GM12872 (cell line): ENCODE measurements around the gene NES.

Source experiments
- TF ChIP-seq, protein P1 (sequence below): IDR thresholded peaks from 3 replicates; pipeline ENCODE4 v1.5.1; 2011; ENCODE audit warnings: low read depth, mild to moderate bottlenecking, low read length, moderate library complexity; ENCODE audit not compliant: insufficient read depth

The NES gene

DNA sequence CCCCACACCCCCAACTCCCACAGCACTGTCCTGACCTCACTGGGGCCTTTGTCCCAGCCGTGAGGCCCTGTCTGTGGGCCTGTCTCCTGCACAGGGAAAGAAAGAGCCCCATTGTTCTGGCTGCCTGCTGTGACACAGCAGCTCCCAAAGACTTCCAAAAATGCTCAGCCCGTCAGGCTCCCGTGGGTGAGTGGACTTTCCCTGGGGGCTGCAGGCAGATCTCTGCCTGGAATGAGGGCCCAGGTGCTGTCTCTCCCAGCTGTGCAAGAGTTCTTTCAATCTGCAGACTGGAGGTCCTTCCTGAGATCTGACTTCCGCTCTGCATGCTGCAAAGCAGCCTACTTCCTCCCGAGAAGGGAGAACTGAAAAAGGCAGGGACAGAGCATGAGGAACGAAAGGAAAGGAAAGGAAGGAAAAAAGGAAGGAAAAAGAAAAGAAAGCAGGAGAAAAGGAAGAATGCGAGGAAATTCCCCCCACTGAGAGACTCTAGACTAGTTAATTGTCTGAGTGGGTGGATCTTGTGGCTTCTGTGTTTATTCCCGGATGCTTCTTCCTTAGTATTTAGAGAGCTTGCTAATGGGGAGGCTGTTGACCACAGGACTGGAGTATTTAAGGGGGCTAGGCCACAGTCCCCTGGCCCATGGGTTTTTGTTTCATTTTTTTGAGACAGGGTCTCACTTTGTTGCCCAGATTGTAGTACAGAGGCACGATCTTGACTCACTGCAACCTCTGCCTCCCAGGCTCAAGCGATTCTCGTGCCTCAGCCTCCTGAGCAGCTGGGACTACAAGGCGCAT lies 15.0 kb downstream of the NES start:
- TF ChIP-seq, protein P1, sequence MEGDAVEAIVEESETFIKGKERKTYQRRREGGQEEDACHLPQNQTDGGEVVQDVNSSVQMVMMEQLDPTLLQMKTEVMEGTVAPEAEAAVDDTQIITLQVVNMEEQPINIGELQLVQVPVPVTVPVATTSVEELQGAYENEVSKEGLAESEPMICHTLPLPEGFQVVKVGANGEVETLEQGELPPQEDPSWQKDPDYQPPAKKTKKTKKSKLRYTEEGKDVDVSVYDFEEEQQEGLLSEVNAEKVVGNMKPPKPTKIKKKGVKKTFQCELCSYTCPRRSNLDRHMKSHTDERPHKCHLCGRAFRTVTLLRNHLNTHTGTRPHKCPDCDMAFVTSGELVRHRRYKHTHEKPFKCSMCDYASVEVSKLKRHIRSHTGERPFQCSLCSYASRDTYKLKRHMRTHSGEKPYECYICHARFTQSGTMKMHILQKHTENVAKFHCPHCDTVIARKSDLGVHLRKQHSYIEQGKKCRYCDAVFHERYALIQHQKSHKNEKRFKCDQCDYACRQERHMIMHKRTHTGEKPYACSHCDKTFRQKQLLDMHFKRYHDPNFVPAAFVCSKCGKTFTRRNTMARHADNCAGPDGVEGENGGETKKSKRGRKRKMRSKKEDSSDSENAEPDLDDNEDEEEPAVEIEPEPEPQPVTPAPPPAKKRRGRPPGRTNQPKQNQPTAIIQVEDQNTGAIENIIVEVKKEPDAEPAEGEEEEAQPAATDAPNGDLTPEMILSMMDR = no peak

DNA sequence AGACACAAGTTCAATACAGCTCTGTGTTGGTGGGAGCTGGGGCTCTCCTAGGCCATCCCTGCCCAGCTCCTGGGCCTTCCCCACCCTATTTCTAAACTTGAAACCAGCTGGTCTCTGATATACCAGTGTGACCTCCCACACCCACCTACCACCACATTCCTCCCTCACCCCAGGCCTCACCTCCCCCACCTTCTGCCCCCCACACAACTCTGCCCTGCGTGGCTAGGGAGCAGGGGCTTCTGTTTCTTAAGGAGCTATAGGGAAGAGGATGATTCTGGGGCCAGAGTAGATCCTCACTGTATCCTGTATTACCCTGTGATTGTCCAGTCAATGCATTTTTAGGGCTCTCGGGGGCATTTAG lies 16.5 kb downstream of the NES start:
- TF ChIP-seq, protein P1 = no peak

DNA sequence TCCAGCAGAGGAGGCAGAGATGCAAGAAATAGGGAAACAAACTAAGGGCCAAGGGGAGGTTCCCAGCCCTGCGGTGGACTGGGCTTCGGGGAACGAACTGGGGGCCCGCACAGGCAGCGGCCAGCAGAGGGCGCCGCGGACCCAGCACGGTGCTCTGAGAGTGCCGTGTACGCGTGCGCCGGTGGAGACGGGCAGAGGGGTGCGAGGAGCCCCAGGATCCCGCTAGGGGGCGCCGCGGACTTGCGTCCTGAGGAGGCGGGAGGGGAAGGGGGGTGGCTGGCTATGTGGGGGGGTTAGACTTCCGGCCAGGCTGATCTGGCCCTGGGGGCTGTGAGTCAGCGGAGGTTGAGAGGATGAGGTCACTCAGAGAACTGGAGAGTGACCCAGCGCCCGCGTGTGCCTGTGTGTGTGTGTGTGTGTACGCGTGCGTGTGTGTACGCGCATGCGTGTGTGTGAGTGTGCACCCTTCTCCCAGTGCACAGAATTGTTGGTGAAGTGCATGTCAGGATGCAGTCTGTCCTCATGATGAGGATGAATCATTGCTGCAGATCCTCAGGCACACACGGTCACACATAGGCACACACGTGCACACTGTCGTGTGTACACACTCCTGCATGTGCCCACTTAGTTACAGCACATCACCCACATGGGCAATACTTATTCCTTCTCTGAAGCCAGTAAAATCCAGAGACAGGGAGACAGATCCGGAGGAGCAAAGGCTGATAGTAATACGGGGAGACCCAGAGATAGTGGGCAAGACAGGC lies 17.0 kb downstream of the NES start:
- TF ChIP-seq, protein P1 = peak; percentile 98

DNA sequence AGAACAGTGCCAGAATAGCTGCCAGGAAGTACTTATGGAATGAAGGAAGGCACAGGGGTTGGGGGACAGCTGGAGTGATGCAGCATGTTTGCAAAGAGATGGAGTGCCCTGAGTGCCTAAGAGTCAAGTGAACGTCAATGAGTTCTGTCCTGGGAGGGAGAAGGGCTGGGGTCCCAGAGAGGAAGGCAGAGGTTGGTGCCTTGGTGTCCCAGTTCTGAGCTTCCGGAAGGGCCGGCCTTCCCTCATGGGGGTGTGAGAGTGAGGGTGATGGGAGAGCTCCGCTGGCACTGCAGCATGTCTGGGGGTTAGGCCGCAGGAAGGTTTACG lies 17.6 kb downstream of the NES start:
- TF ChIP-seq, protein P1 = no peak

DNA sequence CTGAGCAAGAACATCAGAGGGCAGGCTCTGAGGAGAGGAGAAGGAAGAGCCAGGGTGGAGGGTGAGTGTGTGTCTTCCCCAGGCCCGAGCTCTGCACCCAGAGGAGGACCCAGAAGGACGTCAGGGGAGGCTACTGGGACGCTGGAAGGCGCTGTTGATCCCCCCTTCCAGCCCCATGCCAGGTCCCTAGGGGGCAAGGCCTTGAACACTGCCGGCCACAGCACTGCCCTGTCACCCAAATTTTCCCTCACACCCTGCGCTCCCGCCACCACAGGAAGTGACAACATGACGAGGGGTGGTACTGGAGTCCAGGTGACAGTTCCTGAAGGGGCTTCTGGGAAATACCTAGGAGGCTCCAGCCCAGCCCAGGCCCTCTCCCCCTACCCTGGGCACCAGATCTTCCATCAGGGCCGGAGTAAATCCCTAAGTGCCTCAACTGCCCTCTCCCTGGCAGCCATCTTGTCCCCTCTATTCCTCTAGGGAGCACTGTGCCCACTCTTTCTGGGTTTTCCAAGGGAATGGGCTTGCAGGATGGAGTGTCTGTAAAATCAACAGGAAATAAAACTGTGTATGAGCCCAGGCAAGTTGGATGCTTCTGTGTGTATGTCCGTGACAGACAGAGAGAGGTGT lies 18.1 kb downstream of the NES start:
- TF ChIP-seq, protein P1 = no peak

DNA sequence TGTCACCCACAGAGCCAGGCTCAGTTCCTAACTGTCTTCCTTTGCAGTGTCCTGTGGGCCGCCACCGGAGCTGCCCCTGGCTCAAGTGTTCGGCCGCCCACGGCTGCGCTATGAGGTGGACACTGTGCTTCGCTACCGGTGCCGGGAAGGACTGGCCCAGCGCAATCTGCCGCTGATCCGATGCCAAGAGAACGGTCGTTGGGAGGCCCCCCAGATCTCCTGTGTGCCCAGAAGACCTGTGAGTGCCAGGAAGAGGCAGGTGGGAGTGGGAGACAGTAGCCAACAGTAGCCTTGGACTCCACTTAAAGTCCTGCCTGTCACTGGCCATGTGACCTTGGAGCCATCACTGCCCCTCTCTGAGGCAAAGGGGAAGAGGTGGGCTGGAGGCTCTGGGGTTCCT lies 18.7 kb downstream of the NES start:
- TF ChIP-seq, protein P1 = no peak

DNA sequence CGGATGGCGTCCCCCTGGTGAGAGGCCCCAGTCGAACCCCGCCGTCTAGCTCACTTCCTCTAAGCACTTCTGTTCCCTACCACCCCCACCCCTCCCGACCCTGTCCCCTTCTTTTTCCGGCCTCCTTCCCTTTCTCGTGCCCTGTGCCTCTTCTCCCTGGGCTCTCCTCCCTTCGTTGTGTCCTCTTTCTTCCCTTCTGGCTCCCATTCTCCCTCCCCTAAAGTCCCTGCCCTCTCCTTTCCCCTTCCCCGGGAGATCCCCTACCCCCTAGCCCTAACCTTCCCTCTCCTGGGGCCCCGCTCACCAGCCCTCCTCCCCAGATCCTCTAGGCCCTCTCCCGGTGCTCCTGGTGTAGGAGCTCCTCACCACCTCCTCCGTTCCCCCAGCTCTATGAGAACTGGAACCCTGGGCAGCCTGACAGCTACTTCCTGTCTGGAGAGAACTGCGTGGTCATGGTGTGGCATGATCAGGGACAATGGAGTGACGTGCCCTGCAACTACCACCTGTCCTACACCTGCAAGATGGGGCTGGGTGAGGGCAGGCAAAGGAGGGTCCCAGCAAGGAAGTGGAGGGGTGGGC lies 19.4 kb downstream of the NES start:
- TF ChIP-seq, protein P1 = no peak
